ENCODE data around the gene BRD3OS. TPM values are rescaled to one million over a fixed set of nuclear protein-coding genes. Genes with fewer than 3 reads are reported as not detected.

BRD3OS gene
- total and polyA plus RNA-seq, 7 donors = 3.9 to 19.4 (median 11.7) TPM

GRCh38 chr9:133998915-133999595 is 26.2 kb upstream of the BRD3OS start:
- H3K4me1 ChIP-seq = peaks cover 0 to 5% (median 3%) of the 10 kb centered on the region in 4 donors
- H3K36me3 ChIP-seq = no peaks in the 10 kb centered on the region
- intact Hi-C loops (cut with DNase I) = no loop called here
- H3K27me3 ChIP-seq = peaks cover 0 to 5% (median 0%) of the 10 kb centered on the region in 3 donors
- TF ChIP-seq POLR2AphosphoS5 (IDR thresholded peaks at IDR 0.05) = no peak
- TF ChIP-seq POLR2A (IDR thresholded peaks at IDR 0.05) = no peak
- TF ChIP-seq CTCF (IDR thresholded peaks at IDR 0.05) = no peak
- TF ChIP-seq EP300 (IDR thresholded peaks at IDR 0.05) = no peak
- no peaks in the 10 kb centered on the region for H3K9me3 ChIP-seq
- no peak for DNase-seq
- 89 to 95% methylated on average over 1 of the region's 1 CpG for WGBS, 2 donors
- H3K27ac ChIP-seq = no peak overlapping the region
- H3K4me3 ChIP-seq = no peak overlapping the region

GRCh38 chr9:133999851-134000265 is 25.4 kb upstream of the BRD3OS start:
- H3K27me3 ChIP-seq = peaks cover 0 to 6% (median 0%) of the 10 kb centered on the region in 3 donors
- WGBS, 2 donors = 71 to 79% methylated on average over 6 of the region's 6 CpGs
- no peaks in the 10 kb centered on the region for H3K36me3 ChIP-seq
- H3K9me3 ChIP-seq = no peaks in the 10 kb centered on the region
- no peak overlapping the region for H3K27ac ChIP-seq
- no peak overlapping the region for H3K4me3 ChIP-seq
- TF ChIP-seq CTCF (IDR thresholded peaks at IDR 0.05) = no peak
- TF ChIP-seq POLR2AphosphoS5 (IDR thresholded peaks at IDR 0.05) = no peak
- no peak for TF ChIP-seq POLR2A (IDR thresholded peaks at IDR 0.05)
- TF ChIP-seq EP300 (IDR thresholded peaks at IDR 0.05) = no peak
- intact Hi-C loops (cut with DNase I) = no loop called here
- DNase-seq = no peak
- no peaks in the 10 kb centered on the region for H3K4me1 ChIP-seq

- Histone ChIP-seq H3K4me1 (no peaks in the 10 kb centered on the region), H3K27ac (no peak overlapping the region), H3K4me3 (no peak overlapping the region), H3K9me3 (no peaks in the 10 kb centered on the region), H3K27me3 (peaks cover 0 to 11% (median 0%) of the 10 kb centered on the region in 3 donors), H3K36me3 (no peaks in the 10 kb centered on the region)
- 83 to 85% methylated on average over 2 of the region's 2 CpGs for WGBS, 2 donors
- intact Hi-C loops (cut with DNase I) = no loop called here
- DNase-seq = no peak
- TF ChIP-seq EP300 (IDR thresholded peaks at IDR 0.05) (no peak), CTCF (IDR thresholded peaks at IDR 0.05) (no peak), POLR2A (IDR thresholded peaks at IDR 0.05) (no peak), POLR2AphosphoS5 (IDR thresholded peaks at IDR 0.05) (no peak)
Measured at GRCh38 chr9:134002796-134003195, 22.5 kb upstream of the BRD3OS start.

- WGBS, 2 donors = 89 to 90% methylated on average over 2 of the region's 2 CpGs
- intact Hi-C loops (cut with DNase I) = no loop called here
- Histone ChIP-seq H3K4me1 (no peaks in the 10 kb centered on the region), H3K36me3 (no peaks in the 10 kb centered on the region), H3K27ac (no peak overlapping the region), H3K27me3 (peaks cover 0 to 11% (median 0%) of the 10 kb centered on the region in 3 donors), H3K4me3 (no peak overlapping the region), H3K9me3 (no peaks in the 10 kb centered on the region)
- no peak for TF ChIP-seq POLR2A (IDR thresholded peaks at IDR 0.05)
- TF ChIP-seq CTCF (IDR thresholded peaks at IDR 0.05) = no peak
- no peak for TF ChIP-seq EP300 (IDR thresholded peaks at IDR 0.05)
- no peak for TF ChIP-seq POLR2AphosphoS5 (IDR thresholded peaks at IDR 0.05)
- no peak for DNase-seq
Measured at GRCh38 chr9:134003237-134003636, 22.0 kb upstream of the BRD3OS start.
